GM19099 (cell line): ENCODE results near the gene NR4A1.

ENCODE experiments used
- POLR2A ChIP-seq: IDR thresholded peaks from 3 replicates; pipeline ENCODE4 v1.6.1; 2011; ENCODE audit warnings: low read depth; ENCODE audit not compliant: insufficient read length; ENCODE audit errors: extremely low read depth

Gene NR4A1

GRCh38 chr12:52011602-52012214 lies 39.5 kb upstream of the NR4A1 start:
- no peak for TF ChIP-seq POLR2A

DNA sequence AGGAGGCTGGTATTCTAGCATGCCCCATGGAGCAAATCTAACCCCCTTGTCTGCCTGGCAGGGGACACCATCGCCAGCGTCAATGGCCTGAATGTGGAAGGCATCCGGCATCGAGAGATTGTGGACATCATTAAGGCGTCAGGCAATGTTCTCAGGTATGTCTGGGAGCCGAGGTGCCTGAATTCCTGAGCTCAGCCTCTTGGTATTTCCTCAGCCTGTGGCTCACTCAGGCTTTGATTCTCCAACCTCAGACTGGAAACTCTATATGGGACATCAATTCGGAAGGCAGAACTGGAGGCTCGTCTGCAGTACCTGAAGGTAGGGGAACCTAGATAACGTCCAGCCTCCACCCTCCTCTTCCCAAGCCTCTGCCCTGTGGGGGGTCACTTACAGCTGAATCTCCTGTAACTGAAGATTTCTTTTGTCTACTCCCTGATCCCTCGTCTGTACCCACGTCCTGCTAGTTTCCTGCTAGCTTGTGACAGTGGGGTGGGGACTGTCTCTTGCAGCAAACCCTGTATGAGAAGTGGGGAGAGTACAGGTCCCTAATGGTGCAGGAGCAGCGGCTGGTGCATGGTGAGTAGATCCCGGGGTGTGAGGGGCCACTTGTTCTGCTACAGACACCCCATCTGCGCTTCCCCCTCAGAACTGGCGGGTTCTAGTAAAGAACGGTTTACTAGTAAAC lies 37.5 kb upstream of the NR4A1 start:
- no peak for TF ChIP-seq POLR2A

GRCh38 chr12:52014567-52015530 lies 36.4 kb upstream of the NR4A1 start:
- TF ChIP-seq POLR2A, result no peak

- no peak for TF ChIP-seq POLR2A
Measured at GRCh38 chr12:52015532-52016041, 35.7 kb upstream of the NR4A1 start.

DNA sequence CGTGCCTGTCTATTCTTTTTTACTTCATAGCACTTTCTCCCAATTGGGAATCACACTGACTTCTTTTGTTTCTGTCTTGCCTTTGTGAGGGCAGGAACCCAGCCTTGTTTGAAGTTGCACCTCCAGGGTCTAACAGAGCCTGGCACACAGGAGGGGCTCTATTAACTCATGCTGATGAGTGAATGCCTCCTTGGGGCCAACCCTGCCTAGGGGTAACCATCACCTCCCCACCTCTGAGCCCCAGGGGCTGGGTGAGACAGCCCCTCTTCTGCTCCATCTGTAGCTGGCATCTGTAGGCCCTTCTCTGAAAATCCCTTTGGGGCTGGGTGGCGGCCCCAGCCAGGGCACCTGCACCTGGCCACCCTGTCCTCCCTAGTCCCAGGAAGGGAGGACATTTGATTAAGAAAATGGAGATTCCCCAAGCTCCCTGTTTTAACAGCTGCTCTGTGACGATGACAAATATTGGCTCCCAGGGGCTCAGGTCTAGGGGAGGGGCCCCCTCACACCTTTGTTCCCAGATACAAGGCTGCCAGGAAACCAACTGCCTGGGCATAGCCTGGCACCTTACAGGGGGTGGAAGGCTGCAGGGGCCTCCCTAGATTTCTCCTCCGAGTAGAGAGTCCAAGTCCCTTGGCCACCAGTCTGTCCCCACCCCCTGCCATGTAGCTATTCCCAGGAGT lies 32.7 kb upstream of the NR4A1 start:
- TF ChIP-seq POLR2A, result no peak

DNA sequence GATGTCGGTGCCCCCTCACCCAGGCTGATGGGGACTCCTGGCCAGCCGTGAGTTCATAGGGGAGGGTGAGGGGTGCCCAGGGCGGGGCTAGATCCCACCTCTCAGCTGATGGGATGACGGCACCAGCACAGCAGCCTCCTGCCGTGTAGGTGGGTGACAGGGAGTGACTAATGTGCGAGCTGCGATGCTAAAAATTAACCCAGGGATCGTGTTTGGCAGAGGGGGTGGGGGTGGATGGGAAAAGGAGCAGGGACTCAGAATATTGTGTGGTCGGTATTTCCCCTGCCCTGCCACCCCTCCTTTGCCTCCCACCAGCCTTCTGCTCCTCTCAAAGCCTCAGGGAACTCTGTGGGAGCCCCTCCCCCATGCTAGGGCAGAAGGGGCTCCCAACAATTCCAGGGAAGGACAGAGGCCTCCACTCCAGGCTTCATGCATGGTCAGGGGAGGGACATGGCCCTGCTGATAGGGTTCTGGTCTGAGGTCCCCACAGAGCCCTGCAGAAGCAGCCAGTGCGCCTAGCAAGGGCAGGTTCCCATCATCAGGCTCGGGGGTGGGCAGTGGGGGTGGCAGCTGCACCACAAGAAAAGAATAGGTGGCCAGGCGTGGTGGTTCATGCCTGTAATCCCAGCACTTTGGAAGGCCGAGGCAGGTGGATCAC lies 32.0 kb upstream of the NR4A1 start:
- no peak for TF ChIP-seq POLR2A

- no peak for TF ChIP-seq POLR2A
Measured at GRCh38 chr12:52020539-52021336, 30.5 kb upstream of the NR4A1 start.

DNA sequence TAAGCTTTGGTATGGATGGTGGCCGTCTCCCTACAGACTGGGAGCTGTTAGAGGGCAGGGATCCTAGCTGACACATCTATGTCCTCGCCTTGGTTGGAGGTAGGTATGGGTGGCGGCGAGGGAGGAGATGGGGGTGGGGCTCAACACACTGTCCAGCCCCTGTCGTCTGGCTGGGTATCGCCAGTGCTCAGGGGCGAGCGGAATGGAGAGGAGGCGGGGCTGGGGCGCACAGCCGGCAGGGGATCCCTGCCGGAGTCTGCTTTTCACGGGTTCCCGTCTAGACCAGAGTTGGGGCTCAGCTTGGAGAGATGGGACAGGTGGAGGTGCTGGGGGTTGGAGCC lies 28.4 kb upstream of the NR4A1 start:
- no peak for TF ChIP-seq POLR2A

DNA sequence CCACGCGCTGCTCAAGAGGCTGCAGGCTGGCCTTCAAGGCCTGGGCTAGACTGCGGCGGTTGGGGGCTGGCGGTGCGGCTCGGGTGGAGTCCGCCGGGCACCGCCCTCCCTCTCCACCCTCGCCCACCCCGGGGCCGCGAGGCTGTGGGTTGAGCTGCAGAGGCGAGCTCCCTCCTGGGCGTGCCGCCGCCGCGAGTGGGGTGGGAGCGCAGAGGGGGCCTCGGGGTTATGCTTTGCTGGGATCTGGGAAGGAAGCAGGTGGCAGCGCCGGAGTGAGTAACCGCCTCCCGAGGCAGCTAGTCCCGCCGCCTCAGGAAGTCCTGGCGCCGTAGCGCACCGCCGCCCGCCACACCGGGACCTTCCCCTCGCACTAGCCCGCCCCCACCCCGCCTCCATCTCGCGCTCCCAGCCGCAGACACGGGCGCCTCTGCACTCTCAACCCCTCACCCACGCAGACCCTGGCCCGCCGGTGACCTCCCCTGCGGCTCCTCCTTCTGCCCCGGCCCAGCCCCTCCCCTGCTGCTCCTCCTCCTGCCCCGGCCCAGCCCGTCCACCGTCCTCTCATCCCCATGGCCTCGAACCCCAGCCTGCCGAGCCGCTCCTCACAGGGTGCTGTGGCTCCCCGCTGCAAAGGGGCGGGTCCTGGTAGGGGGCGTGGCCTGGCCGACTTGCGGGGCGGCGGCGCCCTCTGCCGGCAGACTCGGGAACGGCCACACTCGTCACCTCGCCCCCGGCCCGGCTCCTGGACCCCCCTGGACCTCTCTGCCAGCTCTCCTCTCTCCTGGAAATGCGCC lies 27.9 kb upstream of the NR4A1 start:
- no peak for TF ChIP-seq POLR2A

DNA sequence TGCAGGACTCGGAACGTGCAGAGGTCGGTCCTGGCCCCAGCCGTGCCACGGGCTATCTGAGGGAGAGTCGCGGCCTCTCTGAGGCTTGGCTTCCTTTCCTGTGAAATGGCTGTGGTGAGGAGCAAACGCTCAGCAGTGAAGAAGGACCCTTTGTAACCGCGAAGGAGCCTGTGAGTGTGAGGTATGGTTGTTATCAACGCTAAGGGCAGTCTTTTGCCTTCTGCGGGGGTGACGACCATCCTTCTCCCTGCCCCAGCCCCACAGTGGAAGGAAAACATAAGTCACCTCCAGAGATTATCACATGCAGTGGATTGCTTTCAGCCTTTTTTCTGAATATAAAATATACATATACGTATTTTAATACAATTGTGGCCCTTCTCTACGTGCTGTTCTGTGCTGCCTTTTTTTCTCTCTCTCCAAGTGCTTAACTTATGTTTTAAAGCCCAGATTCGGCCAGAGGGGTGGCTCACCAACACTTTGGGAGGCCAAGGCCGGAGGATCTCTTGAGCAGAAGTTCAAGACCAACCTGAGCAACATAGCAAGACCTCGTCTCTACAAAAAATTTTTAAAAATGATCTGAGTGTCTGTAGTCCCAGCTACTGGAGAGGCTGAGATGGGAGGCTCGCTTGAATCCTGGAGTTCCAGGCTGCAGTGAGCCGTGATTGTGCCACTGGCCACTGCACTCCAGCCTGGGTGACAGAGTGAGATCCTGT lies 27.1 kb upstream of the NR4A1 start:
- TF ChIP-seq POLR2A, result no peak

DNA sequence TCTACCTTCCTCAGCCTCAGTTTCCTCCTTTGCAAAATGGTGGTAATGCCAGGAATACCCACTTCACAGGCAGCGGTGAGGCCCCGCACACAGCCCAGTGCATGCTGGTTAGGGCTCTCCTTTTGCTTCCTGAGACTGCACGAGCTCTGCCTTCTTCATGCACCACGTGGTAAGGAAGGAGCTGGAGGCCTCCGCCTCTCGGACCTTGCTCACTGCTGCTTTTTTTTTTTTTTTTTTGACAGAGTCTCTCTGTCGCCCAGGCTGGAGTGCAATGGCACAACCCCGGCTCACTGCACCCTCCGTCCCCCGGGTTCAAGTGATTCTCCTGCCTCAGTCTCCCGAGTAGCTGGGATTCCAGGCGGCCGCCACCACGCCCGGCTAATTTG lies 26.4 kb upstream of the NR4A1 start:
- TF ChIP-seq POLR2A, result no peak

- TF ChIP-seq POLR2A, result no peak
Measured at GRCh38 chr12:52026263-52026662, 25.0 kb upstream of the NR4A1 start.
